ENCODE results near the gene SLC38A10.

SLC38A10 gene

DNA sequence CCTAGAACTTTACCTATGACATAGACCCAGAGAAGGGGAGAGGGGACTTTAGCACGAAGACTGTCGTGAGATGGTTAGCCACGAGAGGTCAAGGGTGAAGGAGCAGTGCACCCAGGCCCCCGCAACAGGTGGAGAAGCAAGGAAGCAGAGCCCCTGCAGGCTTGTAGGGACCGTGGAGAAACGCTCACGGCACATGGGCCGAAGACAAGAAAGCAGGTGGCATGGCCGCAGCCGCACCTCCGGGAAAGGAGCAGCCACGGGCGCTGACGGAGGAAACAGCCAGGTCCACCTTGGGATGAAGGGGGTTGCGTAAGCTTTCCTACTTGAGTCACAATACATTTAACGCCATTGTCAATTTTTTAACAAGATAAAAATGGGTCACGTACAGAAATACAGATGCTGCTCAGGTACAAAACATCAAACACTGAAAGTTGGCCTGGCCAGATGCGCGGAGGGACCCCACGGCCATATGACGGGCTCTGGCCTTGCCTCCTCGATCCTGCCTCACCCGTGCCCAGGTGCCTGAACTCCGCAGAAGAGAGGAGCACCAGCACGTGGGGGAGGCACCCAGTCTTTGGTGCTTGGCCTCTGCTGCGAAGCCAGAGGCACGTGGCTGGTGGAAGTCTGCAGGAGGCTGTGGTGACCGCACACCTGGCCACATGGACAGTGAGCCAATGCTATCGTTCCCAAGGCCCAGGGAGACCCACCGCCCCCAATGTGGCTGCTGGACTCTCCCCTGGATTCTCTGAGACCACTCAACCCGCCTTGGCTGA, 21.2 kb downstream of the SLC38A10 start:
- no peak for DNase-seq

DNA sequence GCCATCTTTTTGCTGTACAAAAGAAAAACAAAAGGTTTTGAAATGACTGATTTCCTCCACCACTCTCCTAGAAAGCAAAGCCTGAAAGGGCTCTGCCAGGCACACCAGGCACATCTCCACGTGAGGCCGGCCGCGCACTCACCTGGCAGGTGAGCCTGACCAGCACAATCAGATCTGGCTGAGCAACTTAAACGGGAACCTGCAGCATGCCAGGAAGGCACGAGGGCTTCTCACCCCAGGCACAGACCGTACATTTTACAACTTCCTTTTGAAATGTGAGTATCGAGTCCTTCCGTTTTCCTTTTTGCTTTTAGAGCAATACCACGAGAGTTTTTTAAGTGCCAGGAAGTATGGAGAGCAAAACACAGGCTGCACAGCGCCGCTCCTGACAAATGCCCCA, 22.5 kb downstream of the SLC38A10 start:
- no peak for DNase-seq

DNA sequence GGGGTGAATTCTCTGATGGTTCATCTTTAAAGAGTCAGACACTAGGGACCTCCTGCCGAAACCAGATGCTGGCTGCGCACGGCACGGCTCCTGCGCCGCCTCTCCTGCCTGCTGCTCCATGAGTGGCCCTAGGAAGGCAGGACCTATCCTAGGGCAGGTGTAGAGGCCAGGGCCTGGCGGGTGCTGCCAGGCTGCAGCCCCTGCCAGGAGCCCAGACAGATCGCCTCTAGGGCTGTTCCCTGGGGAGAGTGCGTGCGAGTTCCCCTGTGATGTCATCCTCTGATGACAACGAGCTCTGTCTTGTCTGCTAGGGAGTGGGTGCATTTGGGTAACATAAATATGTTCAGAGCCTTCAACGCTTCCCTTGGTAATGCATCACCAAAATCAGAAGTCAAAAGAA, 23.9 kb downstream of the SLC38A10 start:
- DNase-seq: no peak

DNA sequence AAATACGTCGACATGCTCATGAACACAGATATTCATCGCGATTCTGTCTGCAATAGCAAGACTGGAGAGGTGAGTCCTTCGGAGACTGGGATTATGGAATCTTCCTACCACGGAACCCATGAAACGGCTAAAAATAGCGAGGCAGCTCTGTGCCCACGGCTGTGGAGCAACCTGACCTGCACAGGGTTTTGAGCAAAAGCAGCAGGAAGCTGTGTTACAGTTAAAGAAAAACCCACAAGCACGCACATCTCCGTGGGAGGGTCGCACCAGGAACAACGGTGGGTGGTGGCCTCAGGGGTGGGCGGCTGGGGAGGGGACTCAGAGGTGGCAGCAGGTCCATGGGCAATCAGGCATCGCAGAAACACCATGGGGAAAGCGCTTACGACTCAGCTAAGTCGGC, 24.8 kb downstream of the SLC38A10 start:
- DNase-seq: no peak

GRCh38 chr17:81267390-81268067, 27.6 kb downstream of the SLC38A10 start:
- DNase-seq: no peak

- DNase-seq: no peak
These were observed 29.5 kb downstream of the SLC38A10 start for GRCh38 chr17:81265576-81265975.

DNA sequence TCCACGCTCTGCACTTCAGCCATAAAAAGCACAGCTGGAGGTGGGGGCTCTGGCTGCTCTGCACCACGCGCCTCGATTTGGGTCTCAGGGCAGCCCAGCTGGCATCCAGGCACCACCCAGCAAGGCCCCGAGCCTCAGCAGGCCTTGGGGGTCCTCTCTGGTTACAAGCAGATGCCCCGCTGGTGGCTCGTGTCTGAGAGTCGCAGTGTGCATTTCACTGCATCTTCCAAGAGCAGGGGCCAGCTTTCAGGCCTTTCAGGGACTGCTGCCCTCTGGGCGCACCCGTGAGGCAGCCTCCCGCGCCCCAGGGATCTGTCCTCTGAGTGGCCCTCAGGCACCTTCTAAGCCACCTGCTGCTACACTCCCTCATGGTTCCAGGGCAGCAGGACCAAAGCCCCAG, 30.5 kb downstream of the SLC38A10 start:
- no peak for DNase-seq

- DNase-seq: no peak
These were observed 31.5 kb downstream of the SLC38A10 start for GRCh38 chr17:81263371-81264181.

- no peak for DNase-seq
These were observed 33.3 kb downstream of the SLC38A10 start for GRCh38 chr17:81261582-81262336.

GRCh38 chr17:81261096-81261495, 34.0 kb downstream of the SLC38A10 start:
- no peak for DNase-seq

- no peak for DNase-seq
These were observed 34.5 kb downstream of the SLC38A10 start for GRCh38 chr17:81260641-81261040.

DNA sequence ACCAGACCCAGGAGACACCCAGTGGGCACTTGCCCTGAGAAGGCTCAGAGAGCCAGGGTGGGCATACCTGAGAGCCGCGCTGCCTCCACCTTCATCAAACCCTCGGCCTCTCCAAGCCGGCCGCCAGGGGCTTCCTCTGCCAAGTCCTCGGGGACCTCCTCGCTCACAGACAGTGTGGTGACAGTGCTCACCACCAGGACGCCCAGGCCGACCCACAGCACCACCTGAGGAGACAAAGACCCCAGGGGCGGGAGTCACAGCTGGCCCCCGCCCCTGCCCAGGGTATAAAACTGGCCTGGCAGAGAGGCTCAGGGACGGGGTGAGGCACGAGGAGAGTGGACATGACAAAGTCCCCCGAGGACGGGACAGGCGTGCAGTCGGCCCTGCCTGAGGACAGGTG, 34.9 kb downstream of the SLC38A10 start:
- no peak for DNase-seq

DNA sequence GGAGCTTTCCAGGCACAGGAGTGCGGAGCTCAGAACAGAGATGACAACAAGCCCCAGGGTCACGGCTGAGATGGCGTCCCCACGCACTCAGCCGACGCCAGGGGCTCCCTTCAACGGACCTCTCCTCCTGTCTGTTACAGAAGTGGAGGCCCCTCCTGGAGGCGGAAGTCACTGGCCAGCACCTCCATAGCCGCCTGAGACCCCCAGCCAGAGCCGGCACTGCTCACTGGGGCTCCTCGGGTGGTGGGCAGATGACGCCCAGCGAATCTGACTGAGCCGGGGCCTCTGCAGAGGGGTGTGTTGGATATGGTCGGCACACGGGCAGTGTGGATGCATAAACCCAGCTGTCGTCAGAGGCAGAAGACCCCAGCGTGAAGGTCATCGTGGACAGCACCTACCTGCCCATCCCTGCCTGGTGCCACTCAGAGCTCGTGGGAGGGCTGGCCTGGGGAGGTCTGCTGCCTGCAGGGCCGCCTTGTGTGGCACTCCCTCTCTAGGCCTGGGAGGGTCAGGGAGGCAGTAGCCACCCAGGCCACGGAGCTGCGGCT, 36.0 kb downstream of the SLC38A10 start:
- no peak for DNase-seq

GRCh38 chr17:81258292-81258691, 36.8 kb downstream of the SLC38A10 start:
- no peak for DNase-seq

DNA sequence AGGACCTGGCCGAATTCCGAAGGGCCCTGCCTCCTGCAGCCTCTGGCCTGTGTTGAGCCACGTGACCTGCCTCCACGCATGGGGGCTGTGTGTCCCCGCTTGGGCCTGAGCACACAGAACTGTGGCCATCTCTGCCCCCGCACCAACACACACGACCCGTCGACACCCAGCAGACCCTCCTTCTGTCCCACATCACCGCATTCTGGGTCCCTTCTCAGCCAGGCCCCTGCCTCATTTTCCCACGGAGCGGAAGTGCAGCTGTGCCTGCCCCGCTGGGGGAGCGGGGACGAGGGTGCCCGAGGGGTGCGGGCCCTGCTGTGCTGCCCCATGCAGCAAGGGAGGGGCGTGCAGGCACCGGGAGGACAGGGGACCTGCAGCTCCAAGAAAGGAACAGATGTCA, 37.6 kb downstream of the SLC38A10 start:
- no peak for DNase-seq

DNA sequence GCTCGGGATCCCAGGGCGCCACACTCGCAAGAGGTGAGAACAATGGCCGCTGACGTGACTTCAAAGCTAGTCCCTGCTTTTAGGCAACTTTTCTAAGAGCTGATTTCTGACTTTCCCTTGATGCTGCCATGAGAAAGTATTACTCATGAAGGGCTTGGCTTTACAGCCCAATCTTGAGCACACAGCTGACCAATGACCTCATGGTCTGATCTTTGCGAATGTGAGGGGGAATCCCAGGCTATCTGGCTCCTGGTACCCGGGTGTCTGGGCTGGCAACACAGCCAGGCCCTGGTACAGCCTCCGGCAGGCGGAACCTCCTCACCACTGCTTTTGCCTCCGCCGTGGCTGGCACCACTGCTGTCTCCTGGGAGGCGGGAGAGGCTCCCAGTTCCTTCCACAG, 38.5 kb downstream of the SLC38A10 start:
- DNase-seq: no peak

DNA sequence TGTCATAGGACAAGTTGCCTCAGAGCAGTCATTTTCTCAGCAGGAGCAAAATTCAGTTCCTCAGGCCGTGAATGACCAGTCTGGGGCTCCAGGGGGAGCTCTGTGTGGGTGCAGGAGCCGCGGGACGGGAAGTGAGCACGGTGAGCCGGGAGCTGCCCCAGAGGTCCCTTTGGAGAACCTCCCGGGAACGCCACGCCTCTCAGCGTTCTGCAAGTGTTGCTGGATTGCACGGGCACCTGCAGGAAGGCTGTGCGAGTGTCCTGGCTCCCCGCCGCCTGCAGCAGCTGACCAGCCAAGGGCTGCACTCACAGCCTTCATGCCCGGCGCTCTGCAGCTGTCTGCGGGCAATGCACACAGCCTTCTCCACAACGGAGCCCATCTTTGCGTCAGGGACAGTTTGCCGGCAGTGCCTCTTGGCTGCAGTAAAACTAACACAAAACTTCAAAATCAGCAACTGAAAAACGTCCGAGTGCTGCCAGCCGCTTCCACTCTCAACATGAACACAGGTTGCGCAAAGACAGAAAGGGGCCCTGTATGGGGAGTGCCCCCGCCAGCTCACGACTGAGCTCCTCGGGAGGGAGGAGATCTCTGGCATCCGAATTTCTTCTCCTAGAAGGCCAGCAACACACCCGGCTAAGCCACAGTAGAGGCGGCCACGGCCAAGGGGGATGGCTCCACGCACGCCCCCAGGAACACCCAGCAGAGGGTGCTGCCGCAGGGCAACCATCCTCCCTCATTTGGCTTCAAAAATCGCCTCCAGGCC, 40.0 kb downstream of the SLC38A10 start:
- DNase-seq: peak; percentile 90

- DNase-seq: peak; percentile 56
These were observed 41.6 kb downstream of the SLC38A10 start for GRCh38 chr17:81253358-81254131.

- DNase-seq: no peak
These were observed 42.1 kb downstream of the SLC38A10 start for GRCh38 chr17:81252987-81253329.

DNA sequence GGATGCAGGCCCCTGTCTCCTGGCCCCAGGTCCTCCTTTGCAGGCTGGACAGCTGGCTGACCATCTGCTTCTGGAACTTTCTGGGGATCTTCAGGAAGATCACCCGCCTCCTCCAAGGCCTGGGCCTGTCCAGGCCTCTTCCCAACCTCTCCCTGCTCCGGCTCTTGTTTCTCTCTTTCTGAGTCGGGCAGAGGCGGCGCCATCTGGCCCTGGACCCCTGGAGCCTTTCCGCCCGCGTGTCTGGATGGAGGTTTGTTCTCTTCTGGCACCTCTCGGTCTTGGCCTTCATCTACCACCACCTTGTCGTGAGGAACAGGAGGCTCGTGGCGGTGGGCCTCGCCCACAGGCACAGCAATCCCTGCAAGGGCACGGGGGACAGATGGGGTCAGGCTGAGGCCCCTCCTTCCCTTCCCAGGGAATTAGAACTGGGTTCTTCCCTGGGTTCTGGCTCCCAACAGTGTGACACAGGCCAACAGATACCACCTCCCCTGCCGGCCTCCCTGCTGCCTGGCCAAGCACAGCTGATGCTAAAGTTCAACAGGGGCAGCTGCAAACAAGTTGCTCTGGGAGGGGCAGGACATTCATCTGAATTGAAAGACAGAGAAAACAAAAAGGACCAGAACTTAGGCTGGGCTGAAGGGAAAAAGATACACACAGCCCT, 42.7 kb downstream of the SLC38A10 start:
- no peak for DNase-seq
